HCEC 1CT (cell line): ENCODE results near the gene RAPGEF6.
"Not testable (repeated sequence)": the region's sequence is repeated elsewhere in the genome, so short reads cannot be mapped to it uniquely, and the experiment has no call there.

Experiments
- DNase-seq: peaks from one replicate; pipeline ENCODE4 v3.0.0-alpha.2; 2017

Gene RAPGEF6

GRCh38 chr5:131419877-131420276 is 215.2 kb downstream of the RAPGEF6 start:
- no peak for DNase-seq

- no peak for DNase-seq
Measured at GRCh38 chr5:131418846-131419245, 216.2 kb downstream of the RAPGEF6 start.

- DNase-seq, result peak; percentile 59
Measured at GRCh38 chr5:131417240-131417869, 217.7 kb downstream of the RAPGEF6 start.

- DNase-seq, result no peak
Measured at GRCh38 chr5:131416729-131417128, 218.3 kb downstream of the RAPGEF6 start.

GRCh38 chr5:131413605-131414559 is 221.1 kb downstream of the RAPGEF6 start:
- no peak for DNase-seq

- DNase-seq, result no peak
Measured at GRCh38 chr5:131406975-131407638, 227.9 kb downstream of the RAPGEF6 start.

- no peak for DNase-seq
Measured at GRCh38 chr5:131406076-131406475, 229.0 kb downstream of the RAPGEF6 start.

- no peak for DNase-seq
Measured at GRCh38 chr5:131405674-131406073, 229.4 kb downstream of the RAPGEF6 start.

GRCh38 chr5:131400585-131400984 is 234.4 kb downstream of the RAPGEF6 start:
- DNase-seq, result no peak

- DNase-seq, result not testable (repeated sequence)
Measured at GRCh38 chr5:131399007-131399406, 236.0 kb downstream of the RAPGEF6 start.

GRCh38 chr5:131396630-131397273 is 238.3 kb downstream of the RAPGEF6 start:
- DNase-seq, result no peak

- no peak for DNase-seq
Measured at GRCh38 chr5:131396015-131396414, 239.0 kb downstream of the RAPGEF6 start.

- no peak for DNase-seq
Measured at GRCh38 chr5:131394128-131394527, 240.9 kb downstream of the RAPGEF6 start.

- DNase-seq, result no peak
Measured at GRCh38 chr5:131393498-131393968, 241.5 kb downstream of the RAPGEF6 start.

- DNase-seq, result no peak
Measured at GRCh38 chr5:131392466-131393095, 242.4 kb downstream of the RAPGEF6 start.

GRCh38 chr5:131389869-131390265 is 245.2 kb downstream of the RAPGEF6 start:
- no peak for DNase-seq

GRCh38 chr5:131389096-131389868 is 245.7 kb downstream of the RAPGEF6 start:
- DNase-seq, result no peak

GRCh38 chr5:131387255-131387654 is 247.8 kb downstream of the RAPGEF6 start:
- DNase-seq, result no peak

GRCh38 chr5:131386779-131387178 is 248.2 kb downstream of the RAPGEF6 start:
- DNase-seq, result no peak

GRCh38 chr5:131386124-131386523 is 248.9 kb downstream of the RAPGEF6 start:
- DNase-seq, result no peak

GRCh38 chr5:131384616-131385214 is 250.3 kb downstream of the RAPGEF6 start:
- no peak for DNase-seq
